ENCODE measurements around the gene TMEM233.
"Not testable (repeated sequence)": the region's sequence is repeated elsewhere in the genome, so short reads cannot be mapped to it uniquely, and the experiment has no call there.

TMEM233 gene

DNA sequence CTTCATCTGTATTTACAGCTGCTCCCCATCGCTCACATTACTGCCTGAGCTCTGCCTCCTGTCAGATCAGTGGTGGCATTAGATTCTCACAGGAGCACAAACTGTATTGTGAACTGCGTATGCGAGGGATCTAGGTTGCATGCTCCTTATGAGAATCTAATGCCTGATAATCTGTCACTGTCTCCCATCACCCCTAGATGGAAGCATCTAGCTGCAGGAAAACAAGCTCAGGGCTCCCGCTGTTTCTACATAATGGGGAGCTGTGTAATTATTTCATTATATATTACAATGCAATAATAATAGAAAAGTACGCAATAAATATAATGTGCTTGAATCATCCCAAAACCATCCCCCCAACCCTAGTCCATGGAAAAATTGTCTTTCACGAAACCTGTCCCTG is 64.6 kb downstream of the TMEM233 start:
- FAIRE-seq; DNase-seq (ENCODE audit: low spot score): not testable (repeated sequence)

DNA sequence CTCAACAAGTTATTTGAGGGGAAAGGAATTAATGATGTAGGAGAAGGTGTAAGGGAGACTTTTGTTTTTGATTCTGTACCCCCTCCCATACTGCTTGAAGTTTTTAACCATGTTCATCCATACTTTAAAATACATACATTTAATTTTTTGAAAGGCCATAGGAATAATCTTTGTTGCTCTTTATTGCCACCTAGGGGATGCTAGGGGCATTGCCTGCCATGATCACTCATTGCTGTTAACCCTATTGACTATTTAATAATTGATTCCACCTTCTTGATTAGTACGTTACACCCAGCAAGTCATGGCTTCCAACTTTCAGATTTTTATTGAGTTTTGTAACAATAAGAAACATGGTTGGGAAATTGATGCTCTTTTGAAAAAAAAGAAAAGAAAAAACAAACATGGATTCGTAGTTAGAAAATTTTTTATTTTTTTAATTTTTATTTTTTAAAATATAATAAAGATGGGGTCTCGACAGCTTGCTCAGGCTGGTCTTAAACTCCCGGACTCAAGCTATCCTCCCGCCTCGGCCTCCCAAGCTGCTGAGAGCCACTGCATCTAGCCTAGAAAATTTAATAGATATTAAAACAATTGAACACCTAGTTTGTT is 65.8 kb downstream of the TMEM233 start:
- DNase-seq (ENCODE audit: low spot score) (no peak), FAIRE-seq (peak; percentile 37)

DNA sequence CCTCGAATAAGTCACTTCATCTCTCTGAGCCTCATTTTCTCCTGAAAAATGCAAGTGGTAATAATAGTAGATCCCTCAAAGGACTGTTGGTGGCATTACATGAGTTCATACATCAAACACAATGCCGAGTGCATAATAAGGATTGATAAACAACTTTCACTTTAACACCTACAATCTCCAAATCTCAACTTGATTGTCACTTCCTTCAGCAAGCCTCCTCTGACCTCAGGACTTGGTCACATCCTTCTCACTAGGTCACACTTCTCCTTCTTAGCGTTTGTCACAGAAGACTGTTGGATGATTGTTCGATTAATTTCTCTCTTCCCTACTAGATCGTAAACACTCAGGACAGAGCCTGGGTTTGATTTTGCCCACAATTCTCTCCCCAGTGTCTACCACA is 66.5 kb downstream of the TMEM233 start:
- DNase-seq (ENCODE audit: low spot score) (no peak), FAIRE-seq (no peak)

DNA sequence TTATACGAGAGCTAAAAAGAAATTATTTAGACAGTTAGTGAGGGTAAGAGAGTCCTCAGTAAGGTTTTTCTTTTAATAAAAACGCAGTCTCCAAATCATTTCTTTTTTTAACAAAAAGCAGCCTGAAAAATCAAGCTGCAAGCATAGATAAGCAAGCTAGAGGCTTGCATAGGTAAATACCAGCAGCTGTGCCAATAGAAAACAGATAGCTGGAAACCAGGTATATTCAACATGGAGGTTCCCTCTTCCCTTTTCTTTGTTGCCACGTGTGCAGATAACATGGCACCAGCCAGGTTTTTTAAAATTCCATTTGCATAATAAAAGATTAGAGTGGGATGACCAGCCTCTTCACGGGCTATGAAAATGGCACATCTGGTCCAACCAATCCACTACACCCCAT is 68.3 kb downstream of the TMEM233 start:
- FAIRE-seq (no peak), DNase-seq (ENCODE audit: low spot score) (no peak)

DNA sequence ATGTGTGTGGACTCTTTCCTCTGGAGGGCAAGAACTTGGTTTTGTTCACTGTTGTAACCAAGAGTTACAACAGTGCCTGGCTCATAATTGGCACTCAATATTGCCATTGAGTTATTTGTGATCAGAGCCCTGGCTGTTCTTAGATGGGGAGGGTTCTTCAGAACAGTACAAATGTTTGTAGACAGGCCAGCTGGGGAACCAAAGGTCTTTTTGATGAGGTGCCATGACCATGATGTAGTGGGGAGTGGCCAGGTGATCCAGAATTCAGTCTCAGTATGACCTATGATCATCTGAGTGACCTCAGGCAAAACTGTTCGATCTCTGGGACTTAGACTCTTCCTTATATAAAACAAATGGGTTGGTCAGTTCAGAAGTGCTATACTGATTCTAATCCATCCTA is 71.1 kb downstream of the TMEM233 start:
- FAIRE-seq (no peak), DNase-seq (ENCODE audit: low spot score) (no peak)

DNA sequence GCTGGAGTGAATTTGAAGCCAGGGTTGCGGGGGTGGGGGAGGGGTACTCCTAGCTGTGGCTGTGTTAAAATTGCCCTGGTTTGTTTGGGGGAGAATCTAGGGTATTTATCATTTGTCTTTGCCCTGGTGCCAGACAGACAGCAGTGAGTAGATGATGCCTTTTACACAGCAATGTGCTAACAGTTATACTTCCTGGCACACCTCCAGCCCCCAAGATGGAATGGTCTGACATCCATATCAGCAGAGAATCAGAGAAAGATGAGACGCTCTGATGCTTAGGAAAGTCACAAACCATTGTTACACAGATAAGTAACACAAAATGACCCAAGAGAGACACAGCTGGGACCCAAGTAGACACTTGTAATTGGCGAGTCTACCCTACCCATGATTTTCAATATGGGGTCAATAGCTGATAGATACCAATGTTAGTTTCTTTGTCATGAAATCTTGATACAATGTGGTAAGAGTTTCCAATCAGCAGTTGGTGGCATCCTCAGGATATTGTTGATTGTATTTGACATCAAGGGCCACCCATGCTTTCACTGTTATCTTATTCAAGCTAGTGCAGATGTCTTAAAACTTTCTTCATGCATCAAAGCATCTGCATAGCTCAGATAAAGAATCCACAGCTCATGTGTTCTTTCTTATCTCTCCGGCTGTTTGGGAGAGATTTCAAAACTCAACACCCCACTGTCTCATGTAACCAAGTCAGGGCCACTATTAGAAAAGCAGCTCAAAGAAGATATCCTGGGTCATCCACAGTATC is 71.8 kb downstream of the TMEM233 start:
- DNase-seq (ENCODE audit: low spot score) (no peak), FAIRE-seq (no peak)

DNA sequence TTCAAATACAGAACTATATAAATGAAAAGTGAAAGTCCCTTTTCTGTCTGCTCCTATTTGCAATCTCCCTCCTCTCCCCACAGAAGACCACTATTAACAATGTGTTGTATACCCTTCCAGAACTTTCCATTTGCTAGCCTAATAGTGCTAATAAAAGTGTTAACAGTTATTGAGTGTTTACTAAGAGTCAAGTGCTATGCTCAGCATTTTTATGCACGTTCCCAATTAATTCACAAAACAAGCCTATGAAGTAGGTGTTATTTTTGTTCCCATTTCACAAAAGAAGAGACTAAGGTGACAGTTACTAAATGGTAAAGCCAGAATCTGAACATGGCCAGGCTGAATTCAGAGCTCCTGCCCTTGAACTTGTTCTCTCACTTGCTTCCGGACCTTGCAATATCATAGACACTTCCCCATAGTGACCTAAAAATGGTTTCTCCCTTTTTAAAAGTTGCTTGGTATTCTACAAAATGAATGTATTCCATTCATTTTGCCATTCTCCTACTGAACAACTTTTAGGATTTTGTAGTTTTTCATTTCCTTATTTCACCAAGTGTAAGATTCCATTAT is 72.7 kb downstream of the TMEM233 start:
- FAIRE-seq: no peak
- DNase-seq (ENCODE audit: low spot score): no peak

DNA sequence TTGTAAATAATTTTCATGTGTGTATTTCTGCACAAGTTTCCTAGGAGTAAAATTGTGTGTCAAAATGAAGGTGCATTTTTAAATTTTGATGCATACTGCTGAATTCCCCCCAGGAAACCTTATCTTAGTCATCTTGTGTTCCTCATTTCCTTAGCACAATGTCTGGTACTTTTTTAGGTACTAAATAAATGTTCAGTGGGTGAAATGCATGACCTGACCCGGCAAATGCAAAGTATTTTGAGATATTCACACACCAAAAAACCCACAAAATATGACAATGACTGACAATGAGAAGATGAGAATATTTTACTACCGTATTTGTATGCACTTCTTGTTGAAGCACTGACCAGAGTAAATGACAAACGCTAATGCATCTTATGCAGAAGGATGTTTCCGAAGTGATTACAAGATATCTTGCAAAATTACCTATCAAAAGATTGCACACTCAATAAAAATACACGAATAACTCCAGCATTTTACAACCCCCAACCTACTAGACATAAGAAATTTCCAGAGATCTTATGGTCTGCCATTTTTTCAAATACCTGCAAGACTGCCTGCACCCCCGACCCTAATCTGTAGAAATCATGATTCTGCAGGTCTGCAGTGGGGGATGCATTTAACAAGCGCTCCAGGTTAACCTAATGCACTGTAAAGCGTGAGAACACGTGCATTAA is 73.5 kb downstream of the TMEM233 start:
- FAIRE-seq (no peak), DNase-seq (ENCODE audit: low spot score) (no peak)

DNA sequence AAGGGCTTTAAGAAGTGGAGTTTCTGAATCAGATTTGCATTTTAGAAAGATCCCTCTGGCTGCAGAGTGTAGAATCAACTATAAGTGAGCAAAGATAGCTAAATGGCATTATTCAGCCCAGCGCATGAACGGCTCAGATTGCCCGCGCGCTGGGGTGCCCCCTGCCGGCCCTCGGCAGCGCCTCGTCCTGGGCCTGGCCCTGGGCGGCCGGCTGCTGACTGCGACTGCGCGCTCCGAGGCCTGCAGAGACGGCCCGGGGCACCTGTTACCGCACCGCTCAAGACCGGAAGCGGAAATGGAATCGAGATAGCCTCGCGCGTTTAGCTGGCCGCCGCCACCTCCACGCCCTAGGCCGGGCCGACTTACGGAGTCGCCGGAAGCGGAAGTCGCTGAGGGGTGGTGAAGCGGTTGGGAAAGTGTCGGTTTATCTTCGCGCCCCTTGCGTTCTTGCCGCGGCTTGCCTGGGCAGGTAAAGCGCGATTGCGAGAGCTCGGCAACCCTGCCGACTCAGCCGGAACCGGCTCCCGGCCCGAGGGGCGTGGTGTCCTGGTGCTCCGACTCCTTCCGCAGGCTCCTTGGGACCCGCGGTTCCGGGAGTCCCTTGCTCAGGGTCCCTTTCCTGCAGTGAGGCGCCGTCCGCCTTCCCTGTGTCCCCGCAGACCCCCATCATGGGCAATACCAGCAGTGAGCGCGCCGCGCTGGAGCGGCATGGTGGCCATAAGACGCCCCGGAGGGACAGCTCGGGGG is 74.2 kb downstream of the TMEM233 start, which contains the start of gene PRKAB1:
PRKAB1 (plus strand) TSS at position 557 of the 747 bp plus-strand sequence; CDS start at position 669, 112 bp downstream.
- DNase-seq (ENCODE audit: low spot score): peak; percentile 89
- no peak for FAIRE-seq

DNA sequence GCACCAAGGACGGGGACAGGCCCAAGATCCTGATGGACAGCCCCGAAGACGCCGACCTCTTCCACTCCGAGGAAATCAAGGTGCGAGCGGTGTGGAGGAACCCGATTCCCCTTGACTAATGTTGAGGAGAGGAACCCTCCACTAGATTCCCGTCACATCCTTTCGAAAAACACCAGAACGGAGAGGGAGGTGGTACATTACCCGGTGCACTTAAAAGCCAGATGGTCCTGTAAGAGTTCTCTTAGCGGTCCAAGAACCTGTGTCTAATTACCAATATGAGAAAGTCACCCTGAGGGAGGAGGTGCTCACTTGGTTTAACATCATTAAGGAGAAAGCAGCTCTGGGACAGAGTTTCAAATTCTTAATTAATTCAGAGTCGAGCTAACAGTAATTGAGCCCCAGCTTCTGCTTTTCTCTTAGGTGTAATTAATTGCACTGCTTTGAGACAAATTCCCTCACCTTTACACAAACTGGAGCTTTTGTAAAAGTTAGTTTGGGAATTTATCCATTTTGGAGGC is 74.8 kb downstream of the TMEM233 start:
- no peak for DNase-seq (ENCODE audit: low spot score)
- no peak for FAIRE-seq

DNA sequence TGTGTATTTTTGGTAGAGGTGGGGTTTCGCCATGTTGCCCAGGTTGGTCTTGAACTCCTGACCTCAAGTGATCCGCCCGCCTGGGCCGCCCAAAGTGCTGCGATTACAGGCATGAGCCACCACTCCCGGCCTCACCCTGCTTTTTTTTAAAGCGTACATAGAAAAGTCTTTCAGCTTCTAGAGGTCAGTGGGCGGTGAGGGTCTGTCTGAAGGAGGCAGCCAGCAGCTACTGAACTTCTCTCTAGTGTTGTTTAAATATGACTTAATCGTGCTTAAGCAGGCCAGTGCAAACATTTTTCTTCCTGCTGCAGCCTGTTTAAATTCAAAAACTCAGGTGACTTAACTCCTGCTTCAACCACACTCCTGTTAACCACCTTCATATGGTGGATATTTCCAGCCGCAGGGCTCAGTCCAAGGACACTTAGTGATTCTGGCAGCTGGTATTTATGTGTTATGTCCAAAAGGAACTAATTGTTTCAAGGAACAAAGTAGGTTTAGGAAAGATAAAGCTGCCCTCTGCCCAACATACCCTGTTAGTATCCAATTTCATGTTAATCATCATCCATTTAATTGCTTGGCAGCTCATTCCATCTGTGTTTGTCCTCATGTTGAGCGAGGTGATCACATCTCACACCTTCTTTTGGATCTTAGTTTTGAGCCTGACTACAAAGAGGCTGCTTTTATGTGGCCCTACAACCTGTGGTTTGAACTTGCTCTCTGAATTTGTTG is 76.3 kb downstream of the TMEM233 start:
- FAIRE-seq: no peak

DNA sequence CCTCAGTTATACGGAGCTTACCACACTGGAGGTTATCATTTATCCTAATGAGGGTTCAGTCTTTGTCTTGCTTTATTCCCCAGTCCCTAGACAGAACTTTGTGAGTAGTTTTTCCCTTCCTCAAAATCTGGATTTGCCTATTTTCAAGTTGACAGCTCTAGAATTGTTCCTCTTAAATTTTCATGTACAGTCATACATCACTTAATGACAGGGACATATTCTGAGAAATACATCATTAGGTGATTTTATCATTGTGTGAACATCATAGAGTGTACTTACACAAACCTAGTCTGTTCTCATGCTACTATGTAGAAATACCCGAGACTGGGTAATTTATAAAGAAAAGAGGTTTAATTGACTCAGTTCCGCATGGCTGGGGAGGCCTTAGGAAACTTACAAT is 77.5 kb downstream of the TMEM233 start:
- FAIRE-seq: no peak
- DNase-seq (ENCODE audit: low spot score): no peak

More for the DNA sequence above, 76.3 kb downstream of the TMEM233 start:
- DNase-seq (ENCODE audit: low spot score): no peak

DNA sequence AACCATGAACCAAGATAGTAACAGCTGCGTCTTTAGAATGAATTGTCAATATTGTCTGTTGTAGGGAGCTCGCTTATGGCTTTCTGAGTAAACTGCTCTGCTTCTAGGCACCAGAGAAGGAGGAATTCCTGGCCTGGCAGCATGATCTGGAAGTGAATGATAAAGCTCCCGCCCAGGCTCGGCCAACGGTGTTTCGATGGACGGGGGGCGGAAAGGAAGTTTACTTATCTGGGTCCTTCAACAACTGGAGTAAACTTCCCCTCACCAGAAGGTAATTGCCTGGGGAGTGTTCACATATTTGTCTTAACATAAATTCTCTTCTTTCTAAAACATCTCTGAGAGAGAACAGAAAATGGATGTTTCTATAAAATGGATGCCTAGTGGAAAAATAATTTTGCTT is 78.6 kb downstream of the TMEM233 start:
- DNase-seq (ENCODE audit: low spot score) (no peak), FAIRE-seq (no peak)

DNA sequence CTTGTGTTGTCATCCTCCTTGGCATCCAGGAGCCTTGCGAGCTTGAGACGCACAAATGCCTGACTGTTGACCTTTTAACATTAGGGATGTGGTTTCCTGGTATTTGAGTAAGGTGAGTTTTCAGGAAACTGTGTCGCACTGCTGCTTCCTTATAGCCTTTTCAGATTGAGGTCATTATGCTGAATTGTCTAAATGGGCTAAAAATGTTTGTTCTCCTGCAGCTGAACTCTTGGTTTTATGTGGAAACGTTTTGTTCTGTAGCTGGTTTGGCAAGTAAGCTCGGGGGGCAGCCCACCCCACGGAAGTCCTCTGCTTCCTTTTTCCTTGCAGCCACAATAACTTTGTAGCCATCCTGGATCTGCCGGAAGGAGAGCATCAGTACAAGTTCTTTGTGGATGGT is 80.1 kb downstream of the TMEM233 start:
- no peak for FAIRE-seq

DNA sequence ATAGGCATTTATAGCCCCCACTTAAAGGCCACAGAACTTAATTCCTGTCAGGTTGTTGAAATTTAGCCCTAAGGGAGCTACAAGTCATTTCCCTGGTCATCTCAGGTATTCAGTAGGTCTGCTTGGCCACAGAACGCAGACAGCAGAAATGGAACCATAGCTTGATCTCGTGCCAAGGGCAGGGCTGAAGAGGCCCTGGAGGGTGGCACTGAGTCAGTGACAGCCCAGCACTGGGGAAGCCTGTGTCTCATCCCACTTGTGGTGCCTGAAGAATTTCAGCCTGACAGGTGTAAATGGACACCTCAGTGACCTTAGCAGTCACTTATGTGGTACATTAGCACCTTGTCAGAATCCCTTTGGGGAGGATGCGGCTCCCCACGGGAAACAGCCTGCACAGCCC is 81.0 kb downstream of the TMEM233 start:
- DNase-seq (ENCODE audit: low spot score) (no peak), FAIRE-seq (no peak)

More for the DNA sequence above, 80.1 kb downstream of the TMEM233 start:
- DNase-seq (ENCODE audit: low spot score): no peak

DNA sequence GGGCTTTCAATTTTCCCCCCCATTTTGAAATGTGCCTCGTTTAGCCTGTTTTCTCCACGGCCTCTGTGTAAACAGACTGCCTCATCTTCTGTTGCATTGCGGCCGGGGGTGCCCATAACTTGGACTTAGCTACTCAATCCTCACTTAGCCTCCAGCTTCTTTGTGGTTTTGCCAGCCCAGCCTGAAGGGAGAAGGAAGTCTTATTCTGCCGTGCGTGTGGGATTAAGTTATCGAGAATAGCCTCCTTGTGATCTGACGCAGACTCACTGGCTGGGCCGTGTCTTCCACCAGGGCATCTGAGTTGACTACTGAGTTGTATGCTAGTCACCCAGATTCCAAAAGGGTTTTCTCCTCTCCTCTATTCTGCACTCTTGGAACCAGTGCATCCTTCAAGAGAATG is 82.4 kb downstream of the TMEM233 start:
- FAIRE-seq (no peak), DNase-seq (ENCODE audit: low spot score) (no peak)

DNA sequence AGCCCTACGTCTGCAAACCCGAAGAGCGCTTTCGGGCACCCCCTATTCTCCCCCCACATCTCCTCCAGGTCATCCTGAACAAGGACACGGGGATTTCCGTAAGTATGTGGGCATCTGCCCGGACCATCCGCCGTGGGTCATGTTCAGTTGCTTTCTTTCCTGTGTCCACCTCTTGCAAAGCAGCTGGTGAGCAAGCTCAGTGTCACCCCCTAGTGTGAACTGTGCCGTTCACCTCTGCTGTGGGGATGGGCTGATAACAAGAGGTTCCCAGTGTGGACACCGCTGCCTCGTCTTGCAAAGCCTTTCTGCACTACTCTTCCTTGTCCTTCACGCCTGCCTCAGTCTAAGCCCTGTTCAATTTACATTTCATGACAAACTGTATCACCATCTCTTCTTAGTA is 83.0 kb downstream of the TMEM233 start:
- FAIRE-seq (no peak), DNase-seq (ENCODE audit: low spot score) (no peak)

DNA sequence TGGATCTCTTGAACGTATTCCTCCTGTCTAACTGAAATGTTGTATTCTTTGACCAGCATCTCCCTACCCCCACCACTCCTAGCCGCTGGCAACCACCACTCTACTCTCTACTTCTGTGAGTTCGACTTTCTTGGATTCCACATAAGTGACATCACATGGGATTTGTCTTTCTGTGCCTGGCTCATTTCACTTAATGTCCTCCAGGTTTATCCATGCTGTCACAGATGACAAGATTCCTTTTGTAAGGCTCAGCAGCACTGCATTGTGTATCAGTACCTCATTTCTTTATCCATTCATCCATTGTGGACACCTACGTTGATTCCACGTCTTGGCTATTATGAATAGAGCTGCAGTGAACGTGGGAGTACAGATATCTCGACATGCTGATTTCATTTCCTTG is 84.9 kb downstream of the TMEM233 start:
- FAIRE-seq (no peak), DNase-seq (ENCODE audit: low spot score) (no peak)

DNA sequence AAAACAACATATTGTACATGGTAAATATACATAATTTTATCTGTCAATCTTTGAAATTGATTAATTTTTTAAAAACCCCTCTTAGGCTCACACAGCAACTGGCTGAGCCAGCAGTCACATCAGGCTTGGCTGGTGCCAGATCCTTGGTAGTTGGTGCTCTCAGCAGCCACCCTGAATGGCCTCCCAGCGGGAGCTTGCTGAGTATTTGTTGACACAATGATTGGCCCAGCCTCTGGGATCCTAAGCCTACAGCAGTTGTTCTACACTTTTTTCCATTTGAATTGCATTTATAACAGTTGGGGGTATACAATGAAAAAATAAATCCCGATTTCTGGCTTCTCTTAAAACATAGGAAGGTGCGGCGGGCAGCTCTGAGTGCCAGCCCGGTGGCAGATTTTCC is 85.5 kb downstream of the TMEM233 start:
- DNase-seq (ENCODE audit: low spot score): no peak

DNA sequence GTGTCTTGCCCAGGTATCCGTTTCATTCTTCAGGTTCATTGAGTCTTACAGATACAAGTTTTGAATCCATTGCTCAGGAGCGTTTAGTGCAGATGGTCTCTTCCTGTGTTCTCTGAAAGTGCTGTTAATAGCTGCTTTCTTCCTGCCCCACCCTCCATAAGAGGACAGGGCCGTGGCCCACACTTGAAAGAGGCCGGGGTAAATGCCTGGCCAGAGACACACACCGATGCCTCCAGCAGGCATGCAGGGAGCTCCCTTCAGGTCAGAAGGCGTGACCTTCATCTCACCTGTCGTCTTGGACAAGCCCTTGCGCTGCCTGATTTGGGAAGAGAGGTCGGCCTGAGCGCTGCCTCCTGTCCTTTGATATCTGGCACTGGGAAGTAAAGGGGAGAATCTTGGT is 85.9 kb downstream of the TMEM233 start:
- FAIRE-seq: no peak
- DNase-seq (ENCODE audit: low spot score): no peak

More for the DNA sequence above, 85.5 kb downstream of the TMEM233 start:
- no peak for FAIRE-seq
